ENCODE data around the gene BOC.

DNA sequence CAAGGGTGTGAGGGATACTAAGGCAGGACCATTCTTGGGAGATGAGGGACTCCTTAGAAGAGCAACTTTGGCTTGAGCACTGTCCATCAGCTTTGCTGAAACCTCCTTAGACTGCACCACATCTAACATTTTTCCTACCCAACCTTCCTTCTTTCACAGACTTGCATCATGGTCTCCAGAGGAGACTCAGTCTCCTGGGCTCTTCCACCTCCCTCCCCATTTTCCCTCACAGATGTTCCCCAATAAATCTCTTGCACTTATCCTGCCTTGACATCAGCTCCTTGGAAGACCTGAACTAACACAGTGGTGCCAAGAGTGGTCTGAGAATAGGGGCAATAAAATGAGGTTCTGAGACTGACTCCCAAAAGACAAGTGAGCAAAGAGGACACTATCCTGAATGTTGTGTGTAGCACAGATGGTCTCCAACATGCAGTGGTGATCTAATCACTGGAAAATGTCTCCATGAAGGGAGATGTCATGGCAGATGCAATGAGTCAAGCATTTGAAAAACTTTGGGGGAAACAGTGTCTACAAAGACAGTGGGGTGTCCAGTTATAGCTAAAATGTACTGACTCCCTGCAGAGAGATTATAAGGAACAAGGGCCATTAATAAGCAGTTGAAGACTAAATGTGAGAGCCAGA is 26.0 kb upstream of the BOC start:
- TF ChIP-seq, protein P1, sequence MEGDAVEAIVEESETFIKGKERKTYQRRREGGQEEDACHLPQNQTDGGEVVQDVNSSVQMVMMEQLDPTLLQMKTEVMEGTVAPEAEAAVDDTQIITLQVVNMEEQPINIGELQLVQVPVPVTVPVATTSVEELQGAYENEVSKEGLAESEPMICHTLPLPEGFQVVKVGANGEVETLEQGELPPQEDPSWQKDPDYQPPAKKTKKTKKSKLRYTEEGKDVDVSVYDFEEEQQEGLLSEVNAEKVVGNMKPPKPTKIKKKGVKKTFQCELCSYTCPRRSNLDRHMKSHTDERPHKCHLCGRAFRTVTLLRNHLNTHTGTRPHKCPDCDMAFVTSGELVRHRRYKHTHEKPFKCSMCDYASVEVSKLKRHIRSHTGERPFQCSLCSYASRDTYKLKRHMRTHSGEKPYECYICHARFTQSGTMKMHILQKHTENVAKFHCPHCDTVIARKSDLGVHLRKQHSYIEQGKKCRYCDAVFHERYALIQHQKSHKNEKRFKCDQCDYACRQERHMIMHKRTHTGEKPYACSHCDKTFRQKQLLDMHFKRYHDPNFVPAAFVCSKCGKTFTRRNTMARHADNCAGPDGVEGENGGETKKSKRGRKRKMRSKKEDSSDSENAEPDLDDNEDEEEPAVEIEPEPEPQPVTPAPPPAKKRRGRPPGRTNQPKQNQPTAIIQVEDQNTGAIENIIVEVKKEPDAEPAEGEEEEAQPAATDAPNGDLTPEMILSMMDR (IDR thresholded peaks at IDR 0.05 in 4 of 5, conservative IDR thresholded peaks at IDR 0.05 in 1 of 5) = no peak
- TF ChIP-seq POLR2A (IDR thresholded peaks at IDR 0.05) = no peak
